NK-92 (cell line): ENCODE results near the gene CAPN7.
"Not testable (repeated sequence)": the region's sequence is repeated elsewhere in the genome, so short reads cannot be mapped to it uniquely, and the experiment has no call there.

ENCODE experiments used
- DNase-seq: peaks from one replicate; lab custom pipeline; 2025; ENCODE audit not compliant: unreplicated experiment; lab: John Stamatoyannopoulos, UW

Gene CAPN7

DNA sequence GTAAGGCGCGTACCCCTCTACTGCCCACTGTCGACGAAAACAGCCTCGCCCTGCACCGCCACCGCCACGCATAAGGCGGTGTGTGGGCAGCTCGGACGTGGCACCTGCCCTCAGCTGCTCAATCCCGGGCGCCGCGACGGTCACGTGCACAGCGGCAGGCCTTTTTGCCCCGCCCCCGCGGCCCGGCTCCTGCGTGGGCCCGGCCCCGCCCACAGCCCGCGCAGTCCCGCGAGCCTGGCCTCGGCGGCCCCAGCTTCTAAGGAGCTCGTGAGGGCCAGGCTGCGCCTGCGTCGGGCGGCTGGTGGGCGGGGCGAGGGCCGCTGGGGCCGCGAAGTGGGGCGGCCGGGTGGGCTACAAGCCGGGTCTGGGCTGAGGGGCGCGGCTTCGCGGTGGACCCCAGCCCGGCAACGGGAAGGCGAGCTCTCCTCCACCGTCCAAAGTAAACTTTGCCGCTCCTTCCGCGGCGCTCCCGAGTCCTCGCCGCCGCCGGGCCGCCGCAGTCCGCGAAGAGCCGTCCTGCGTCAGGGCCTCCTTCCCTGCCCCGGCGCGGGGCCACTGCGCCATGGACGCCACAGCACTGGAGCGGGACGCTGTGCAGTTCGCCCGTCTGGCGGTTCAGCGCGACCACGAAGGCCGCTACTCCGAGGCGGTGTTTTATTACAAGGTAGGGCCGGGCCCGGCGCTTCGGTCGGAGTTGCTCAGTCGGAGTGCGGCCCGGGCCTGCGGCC lies at the start of gene CAPN7:
TSS of gene CAPN7 (plus strand) at position 313 of the 728 bp plus-strand sequence. CDS start at position 563, 250 bp downstream.
- no peak for DNase-seq

- no peak for DNase-seq
Measured at GRCh38 chr3:15157441-15157840, 48.6 kb upstream of the CAPN7 start.

DNA sequence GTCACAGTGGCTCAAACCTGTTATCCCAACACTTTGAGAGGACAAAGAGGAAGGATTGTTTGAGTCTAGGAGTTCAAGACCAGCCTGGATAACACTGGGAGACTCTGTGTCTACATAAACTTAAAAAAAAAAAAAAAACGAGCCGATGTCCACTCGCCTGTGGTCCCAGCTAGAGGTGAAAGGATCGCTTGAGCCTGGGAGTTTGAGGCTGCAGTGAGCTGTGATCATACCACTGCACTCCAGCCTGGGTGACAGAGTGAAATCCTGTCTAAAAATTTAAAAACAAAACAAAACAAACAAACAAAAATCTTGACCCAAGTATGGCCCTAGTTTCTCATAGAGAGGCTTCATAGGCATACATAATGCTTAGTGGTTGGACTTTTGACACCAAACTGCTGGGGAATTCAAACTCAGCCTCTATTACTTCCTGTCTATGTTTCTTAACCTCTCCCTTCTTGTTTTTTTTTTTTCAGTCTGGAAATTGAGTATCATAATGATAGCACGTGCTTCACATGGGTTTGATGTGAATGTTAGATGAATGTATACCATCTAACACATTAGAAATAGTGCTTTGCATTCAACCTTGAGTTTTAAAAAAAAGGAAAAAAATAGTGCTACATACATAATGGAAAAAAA lies 46.4 kb upstream of the CAPN7 start:
- no peak for DNase-seq

DNA sequence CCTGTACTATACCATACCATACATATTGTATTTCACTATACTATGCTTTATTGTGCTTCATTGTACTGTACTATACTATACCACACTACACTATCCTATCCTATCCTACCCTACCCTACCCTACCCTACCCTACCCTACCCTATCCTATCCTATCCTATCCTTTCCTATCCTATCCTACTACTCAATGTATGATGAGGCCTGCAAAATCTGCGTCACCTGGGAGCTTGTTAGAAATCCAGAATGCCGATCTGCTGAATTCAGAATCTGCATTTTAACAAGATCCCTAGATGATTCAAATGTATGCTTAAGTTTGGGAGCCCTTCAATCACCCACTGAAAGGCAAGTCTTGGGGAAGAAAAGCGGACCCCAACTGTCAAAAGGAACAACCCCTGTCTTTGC lies 45.4 kb upstream of the CAPN7 start:
- no peak for DNase-seq

DNA sequence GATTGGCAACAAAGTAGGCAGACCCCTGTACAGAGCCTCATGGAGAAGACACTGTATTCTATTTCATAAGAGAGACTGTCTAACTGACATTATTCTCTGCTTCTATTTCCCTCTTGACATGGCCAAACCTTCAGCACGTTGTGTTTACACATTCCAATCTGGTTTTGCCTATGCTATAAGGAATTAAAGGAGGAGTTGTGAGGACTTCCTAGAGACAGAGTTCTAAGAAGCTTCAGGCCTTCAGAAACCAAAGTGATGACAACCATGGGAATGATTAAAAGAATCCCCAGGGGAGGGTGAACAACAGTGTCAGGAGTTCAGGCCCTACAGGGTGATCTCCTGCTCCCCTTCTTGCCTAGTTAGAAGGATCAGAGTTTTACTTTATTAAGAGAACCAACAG lies 44.9 kb upstream of the CAPN7 start:
- no peak for DNase-seq

GRCh38 chr3:15163656-15164055 lies 42.4 kb upstream of the CAPN7 start:
- not testable (repeated sequence) for DNase-seq

- no peak for DNase-seq
Measured at GRCh38 chr3:15164340-15164739, 41.7 kb upstream of the CAPN7 start.

DNA sequence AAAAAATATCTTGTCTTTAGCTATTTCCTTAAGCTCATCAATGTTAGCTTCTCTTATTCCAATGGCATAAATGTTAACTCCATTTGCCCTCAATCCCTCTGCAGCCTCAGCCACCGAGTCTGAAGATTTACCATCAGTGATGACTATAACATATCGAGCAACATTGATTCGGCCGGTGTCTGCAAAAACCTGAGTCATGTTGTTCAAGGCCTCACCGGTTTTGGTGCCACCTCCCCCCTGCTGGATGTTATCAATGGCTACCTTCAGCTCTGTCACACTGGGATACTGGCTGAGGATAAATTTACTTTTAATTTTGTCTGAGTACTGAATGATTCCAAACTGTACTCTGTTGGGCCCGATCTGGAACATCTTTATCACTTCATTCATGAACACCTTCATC lies 41.0 kb upstream of the CAPN7 start:
- DNase-seq = no peak

- not testable (repeated sequence) for DNase-seq
Measured at GRCh38 chr3:15166391-15166790, 39.7 kb upstream of the CAPN7 start.

DNA sequence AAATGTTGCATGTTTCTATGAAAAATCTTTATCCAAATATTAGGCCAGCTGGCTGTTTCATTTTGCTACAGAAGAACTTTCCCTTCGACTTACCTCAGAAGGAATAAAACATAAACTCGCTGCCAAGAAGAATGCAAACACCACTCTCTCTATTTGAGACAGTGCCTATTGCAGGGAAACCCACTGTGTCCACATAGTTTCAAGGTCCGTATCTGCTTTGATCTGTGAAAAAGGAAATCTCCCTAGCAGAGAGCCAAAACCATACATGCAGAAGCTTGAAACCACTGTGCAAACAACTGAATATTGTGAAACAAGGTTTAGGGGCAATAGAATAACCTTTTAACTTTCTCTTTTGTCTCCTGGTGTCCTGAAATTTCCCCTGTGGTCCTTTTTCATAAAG lies 35.0 kb upstream of the CAPN7 start:
- no peak for DNase-seq

DNA sequence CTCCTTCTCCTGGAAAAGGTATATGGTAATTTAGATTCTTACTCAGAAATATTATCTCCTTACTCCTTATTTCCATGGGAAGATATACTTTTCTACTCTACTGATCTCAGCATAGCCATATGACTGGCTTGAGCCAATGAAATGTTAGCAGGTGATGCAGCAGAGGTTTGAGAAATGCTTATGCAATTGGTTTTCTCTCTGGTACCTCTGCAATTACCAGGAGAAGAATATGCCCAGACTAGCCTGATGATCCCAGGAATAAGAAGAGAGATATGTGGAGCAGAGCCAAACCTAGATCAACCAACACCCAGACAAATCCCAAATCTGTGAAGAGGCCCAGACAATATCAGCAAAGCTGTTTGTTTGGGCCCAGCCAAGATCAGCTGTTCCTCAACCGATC lies 33.2 kb upstream of the CAPN7 start:
- no peak for DNase-seq

GRCh38 chr3:15174953-15175352 lies 31.1 kb upstream of the CAPN7 start:
- DNase-seq = no peak

GRCh38 chr3:15175605-15176004 lies 30.4 kb upstream of the CAPN7 start:
- no peak for DNase-seq

- no peak for DNase-seq
Measured at GRCh38 chr3:15180042-15180611, 25.9 kb upstream of the CAPN7 start.

GRCh38 chr3:15181511-15181910 lies 24.5 kb upstream of the CAPN7 start:
- DNase-seq = no peak

GRCh38 chr3:15181963-15182362 lies 24.1 kb upstream of the CAPN7 start:
- DNase-seq = no peak

GRCh38 chr3:15183011-15183410 lies 23.0 kb upstream of the CAPN7 start:
- DNase-seq = no peak

DNA sequence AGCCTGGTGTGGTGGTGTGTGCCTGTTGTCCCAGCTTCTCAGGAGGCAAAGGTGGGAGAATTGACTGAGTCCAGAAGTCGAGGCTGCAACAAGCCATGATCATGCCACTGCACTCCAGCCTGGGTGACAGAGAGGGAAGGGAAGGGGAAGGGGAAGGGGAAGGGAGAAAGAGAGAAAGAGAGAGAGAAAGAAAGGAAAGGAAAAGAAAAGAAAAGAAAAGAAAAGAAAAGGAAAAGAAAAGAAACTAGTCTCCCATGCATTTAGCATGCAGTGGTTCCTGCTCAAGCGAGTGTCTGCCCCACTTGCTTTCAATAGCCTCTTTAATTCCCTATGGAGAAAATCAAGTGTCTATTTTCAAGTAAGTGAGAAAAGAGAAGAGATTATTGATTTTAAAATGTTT lies 20.6 kb upstream of the CAPN7 start:
- DNase-seq = no peak

DNA sequence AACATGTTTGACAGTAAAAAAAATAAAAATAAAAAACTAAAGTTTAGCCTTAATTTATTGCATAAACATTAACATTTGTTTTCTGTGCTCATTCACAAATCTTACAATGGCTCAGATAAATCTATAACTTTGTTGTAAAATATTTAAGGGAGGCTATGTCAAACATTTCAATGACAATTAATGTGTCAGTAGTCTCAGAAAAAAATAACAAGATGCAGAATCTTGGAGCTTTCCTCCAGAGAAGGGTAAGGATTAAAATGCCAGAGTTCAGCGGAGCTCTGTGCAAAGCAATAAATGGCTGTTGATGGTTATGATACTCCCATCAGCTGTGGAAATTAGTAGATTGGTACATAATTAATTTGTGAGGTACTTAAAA lies 20.0 kb upstream of the CAPN7 start:
- no peak for DNase-seq

DNA sequence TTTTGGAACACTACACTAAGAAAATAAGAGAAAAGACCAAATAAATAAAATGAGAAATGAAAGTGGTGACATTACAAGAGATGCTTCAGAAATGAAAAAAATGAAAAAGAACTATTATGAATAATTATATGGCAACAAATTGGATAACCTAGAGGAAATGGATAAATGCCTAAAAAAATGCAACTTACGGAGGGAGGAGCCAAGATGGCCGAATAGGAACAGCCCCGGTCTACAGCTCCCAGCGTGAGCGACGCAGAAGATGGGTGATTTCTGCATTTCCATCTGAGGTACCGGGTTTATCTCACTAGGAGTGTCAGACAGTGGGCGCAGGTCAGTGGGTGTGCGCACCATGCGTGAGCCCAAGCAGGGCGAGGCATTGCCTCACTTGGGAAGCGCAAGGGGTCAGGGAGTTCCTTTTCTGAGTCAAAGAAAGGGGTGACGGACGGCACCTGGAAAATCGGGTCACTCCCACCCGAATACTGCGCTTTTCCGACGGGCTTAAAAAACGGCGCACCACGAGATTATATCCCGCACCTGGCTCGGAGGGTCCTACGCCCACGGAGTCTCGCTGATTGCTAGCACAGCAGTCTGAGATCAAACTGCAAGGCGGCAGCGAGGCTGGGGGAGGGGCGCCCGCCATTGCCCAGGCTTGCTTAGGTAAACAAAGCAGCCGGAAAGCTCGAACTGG lies 19.4 kb upstream of the CAPN7 start:
- DNase-seq = not testable (repeated sequence)

- no peak for DNase-seq
Measured at GRCh38 chr3:15197340-15198029, 8.6 kb upstream of the CAPN7 start.
